GM12801 (cell line): Measurements from ENCODE around the gene SLC2A6.

Experiments
- TF ChIP-seq, protein P1 (sequence below): IDR thresholded peaks from one replicate; pipeline ENCODE4 v1.5.1; 2011; ENCODE audit warnings: control low read depth; ENCODE audit not compliant: insufficient read length; ENCODE audit errors: extremely low read depth

The SLC2A6 gene

DNA sequence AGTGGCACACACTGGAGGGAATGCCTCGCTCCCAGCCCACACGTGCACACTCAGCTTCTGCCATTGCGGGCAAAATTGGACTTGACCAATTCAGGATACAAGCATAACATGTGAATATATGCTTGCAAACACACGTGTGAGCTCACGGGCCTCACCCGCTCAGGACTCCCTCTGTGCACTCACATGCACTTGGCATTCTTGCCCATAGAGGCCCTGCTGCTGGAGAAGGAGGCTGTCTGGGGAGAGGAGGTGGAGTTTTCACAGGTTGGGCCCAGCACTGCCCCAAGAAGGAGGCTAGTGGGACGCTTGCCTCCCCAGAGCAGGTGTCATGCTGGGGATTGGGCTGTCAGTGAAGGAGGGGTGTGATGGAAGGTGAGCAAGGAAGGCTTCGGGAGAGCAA lies 44.2 kb upstream of the SLC2A6 start:
- TF ChIP-seq, protein P1, sequence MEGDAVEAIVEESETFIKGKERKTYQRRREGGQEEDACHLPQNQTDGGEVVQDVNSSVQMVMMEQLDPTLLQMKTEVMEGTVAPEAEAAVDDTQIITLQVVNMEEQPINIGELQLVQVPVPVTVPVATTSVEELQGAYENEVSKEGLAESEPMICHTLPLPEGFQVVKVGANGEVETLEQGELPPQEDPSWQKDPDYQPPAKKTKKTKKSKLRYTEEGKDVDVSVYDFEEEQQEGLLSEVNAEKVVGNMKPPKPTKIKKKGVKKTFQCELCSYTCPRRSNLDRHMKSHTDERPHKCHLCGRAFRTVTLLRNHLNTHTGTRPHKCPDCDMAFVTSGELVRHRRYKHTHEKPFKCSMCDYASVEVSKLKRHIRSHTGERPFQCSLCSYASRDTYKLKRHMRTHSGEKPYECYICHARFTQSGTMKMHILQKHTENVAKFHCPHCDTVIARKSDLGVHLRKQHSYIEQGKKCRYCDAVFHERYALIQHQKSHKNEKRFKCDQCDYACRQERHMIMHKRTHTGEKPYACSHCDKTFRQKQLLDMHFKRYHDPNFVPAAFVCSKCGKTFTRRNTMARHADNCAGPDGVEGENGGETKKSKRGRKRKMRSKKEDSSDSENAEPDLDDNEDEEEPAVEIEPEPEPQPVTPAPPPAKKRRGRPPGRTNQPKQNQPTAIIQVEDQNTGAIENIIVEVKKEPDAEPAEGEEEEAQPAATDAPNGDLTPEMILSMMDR = no peak

DNA sequence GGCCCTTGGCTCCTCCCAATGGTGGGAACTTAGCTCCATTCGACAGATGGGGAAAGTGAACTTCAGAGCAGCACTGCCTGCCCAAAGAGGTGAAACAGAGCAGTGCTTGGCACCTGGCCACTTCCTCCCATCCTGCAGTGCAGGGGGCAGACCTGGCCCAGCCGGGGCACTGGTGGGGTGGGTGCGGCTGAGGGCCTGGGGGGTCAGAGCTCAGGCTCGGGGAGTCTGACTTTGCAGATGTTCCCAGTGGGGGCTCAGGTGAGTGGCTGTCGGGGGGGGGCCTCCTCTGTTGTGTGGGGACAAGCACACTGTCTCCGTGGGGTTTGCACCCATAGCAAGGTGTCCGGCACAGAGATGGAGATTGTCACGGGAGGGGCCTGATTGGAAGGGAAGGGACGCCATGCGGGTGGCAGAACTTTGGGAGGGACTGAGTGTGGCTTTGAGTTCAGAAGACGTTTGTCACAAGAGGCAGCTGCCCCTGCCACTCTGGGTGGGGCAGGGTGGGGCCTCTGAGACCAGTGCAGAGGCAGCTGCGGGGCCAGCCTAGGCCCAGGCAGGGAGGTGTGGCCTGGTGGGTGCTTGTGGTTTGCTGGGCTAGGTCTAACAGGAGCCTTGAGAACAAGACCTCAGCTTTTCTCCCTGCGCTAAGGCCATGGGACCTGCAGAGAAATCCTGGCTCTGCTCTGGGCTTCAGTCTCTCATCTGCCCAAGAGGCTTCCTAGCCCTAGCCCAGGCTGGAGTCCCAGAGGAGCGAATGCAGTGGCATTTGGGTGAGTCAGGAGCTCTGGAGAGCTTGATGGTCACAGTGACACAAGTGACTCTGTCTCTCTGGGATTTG lies 43.4 kb upstream of the SLC2A6 start:
- TF ChIP-seq, protein P1 = no peak

DNA sequence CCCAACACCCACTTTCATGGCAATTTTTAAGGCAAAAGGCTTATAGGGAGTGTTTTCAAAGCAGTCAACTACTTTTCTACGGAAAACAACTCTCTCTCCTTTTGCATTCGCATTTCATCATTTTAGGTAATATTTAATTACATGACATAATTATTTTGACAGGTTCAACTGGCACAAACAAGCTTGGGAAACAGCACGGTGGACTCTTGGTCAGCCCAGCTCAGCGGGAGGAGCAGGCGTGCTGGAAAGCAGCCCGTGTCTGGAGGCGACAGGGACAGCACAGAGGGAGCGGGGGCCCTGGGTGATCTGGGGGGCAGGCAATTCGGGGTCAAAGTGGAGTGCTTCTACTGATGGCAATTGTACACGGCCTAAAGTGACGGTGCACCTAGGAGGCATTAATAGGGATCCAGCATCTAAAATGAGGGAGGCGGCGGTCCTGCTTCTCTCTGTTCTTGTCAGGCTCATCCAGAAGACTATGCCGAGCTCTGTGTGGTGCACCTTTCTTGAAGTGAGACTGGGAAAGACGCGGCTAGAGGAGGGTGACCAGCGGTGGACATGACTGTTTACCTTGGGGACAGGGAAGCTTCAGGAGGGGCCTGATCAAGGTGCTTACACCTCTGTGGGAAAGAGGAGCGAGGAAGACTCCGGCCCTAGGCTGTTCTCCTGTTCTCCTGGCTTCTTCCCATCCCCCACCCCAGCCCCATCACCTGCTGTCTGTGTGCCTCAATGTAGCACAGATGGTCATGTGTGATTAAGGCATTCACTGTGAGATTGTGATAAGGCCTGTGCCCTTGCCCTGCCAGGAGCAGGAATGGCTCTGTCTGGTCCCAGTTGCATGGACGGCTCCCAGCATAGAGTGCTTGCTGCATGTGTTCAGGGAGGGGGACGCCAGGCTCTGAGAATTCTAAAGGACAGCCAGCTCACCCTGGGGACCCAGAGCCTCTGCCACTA lies 42.5 kb upstream of the SLC2A6 start:
- TF ChIP-seq, protein P1 = no peak

DNA sequence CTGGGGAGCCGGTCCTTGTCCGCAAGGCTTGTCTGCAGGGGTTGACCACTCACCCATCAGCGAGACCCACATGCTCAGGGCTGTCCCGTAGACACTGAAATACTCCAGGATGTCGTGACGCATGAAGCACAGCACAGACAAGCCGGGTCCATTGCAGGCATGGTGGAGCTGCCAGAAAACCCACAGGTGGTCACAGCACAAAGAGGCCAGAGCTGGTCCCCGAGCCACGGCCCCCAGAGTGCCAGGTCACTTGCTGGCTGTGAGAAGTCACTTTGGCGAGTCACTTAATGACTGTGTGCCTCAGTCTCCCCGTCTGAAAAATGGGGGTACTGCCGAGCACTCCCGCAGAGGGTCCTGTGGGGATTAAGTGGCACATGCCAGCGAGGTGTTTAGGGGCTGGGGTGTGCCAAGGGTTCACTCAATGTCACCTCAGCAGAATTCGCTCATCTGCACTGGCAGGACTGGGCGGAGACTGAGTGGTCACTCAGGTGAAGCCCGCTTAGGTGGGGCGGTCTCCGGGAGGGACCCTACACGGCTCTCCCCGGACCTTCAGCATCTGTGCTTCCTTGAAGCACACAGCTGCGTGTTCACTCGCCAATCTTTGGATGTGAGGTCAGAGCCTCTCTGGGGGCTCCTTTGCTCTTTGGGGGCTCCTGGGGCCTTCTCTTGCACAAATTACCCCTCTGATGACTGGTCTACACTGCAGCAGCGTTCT lies 41.4 kb upstream of the SLC2A6 start:
- TF ChIP-seq, protein P1 = no peak

DNA sequence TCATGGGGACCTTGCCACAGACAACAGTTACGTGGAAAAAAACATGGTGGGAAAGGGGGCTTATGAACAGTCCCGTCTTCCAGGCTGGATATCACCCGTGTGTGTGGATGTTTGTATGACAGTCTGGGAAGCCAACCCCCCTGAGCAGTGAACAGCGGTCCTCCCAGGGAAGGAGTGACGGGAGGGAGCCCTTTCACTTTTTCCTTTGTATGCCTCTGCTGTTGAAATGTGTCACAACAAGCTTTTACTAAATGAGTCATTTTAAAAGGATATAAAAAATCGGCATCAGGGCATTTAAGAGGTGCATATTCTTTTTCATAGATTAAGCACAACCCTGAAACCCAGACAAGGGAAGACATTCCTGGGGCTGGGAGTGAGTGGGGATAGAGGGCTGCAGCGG lies 40.8 kb upstream of the SLC2A6 start:
- TF ChIP-seq, protein P1 = no peak

DNA sequence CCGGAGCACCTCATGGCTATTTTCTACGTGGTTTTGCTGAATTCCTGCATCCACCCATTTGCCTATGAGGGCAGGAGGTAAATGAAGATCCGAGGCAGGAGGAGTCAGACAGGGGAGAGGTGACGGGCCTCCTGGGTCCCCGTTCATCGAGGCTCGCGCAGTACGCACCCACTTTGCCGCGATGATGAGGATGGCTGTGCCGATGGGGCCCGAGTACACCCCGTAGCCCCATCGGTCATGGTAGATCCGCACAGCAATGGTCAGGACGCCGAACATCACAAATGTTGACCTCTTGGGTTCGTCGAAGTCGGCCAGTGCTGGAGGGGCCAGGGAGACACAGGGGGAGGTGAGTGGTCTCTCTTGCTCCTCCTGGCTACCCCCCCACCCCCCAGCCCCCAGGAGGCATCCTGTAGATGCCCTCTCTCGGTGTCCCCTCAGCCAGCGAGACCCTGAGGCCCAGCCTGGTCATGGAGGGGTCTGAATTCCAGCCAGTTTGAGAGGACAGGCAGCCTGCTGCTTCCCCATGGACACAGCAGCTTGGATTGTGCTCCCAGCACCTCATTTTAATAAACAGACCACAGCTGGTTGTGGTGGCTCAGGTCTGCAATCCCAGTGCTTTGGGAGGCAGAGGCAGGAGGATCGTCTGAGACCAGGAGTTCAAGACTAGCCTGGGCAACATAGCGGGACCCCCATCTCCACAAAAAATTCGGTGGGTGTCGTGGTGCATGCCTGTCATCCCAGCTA lies 40.0 kb upstream of the SLC2A6 start:
- TF ChIP-seq, protein P1 = no peak

DNA sequence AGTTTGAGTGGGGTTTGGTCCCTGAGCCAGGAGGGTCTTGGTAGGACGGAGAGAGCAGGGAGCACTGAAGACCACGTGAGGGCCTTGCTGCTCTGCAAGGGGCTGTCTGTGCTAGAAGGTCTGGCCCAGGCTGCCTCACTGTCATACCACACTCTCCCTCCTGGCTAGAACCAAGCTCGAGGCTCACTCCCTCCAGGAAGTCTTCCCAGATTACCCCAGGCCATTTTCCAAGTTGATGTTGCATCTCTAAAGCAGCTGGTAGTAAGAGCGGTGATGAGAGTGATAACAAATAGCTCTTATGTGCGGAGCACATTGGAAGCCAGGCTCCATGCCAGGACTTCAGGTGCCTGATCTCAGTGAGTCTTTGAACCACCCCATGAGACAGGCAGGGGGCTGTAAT lies 39.3 kb upstream of the SLC2A6 start:
- TF ChIP-seq, protein P1 = no peak
